Uterus (tissue), 2 donors: ENCODE results near the gene ZBTB40.

Experiments used
- CTCF ChIP-seq, 4 experiments: fragments of 200-600 bp in 2 of 4; fragments of 450-650 bp in 2 of 4; sonication (generic) in 2 of 4; IDR thresholded peaks; one replicate each; pipeline ENCODE4 v1.5.1; 2016 to 2019; ENCODE audit warnings: antibody characterized with exemption in 4 of 4, mild to moderate bottlenecking in 2 of 4, moderate library complexity in 1 of 4
- POLR2A ChIP-seq, 2 donors: fragments of 450-650 bp; IDR thresholded peaks; one replicate each; pipeline ENCODE4 v1.6.1; 2016; ENCODE audit warnings: antibody characterized with exemption in 2 of 2, mild to moderate bottlenecking in 1 of 2, moderate library complexity in 1 of 2

GRCh38 chr1:22573237-22573636, 121.6 kb downstream of the ZBTB40 start:
- TF ChIP-seq POLR2A (IDR thresholded peaks at IDR 0.05) (no peak), CTCF (IDR thresholded peaks at IDR 0.05) (no peak)
